Measurements from ENCODE around the gene RNASEH2C.
A peak's percentile ranks its signal among the peaks of the same experiment; 100 is the strongest.
"Not testable (repeated sequence)": the region's sequence is repeated elsewhere in the genome, so short reads cannot be mapped to it uniquely, and the experiment has no call there.

The RNASEH2C gene

DNA sequence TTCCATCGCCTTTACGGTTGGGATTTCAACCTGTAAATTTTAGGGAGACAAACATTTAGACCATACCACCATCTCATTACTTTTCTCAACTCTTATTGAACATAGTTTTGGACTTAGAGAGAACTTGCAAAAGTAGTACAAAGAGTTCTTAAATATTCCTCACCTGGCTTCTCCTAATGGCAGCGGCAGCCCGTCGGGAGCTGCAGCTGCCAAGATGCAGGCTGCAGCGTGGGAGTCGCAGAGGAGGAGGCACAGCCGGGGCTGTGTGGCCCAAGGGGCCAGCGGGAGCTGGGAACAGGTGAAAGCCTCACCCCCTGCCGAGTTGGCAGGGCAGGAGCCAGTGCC, 23.1 kb upstream of the RNASEH2C start:
- Histone ChIP-seq H3K4me3 (ENCODE audit: low read depth in 1 of 2, low read length in 2 of 2) (no peak overlapping the region), H3K4me1 (ENCODE audit: control insufficient read depth in 1 of 2, insufficient read depth in 2 of 2, low read length in 2 of 2) (no peaks in the 10 kb centered on the region), H3K9ac (ENCODE audit: low read depth in 1 of 2, low read length in 2 of 2) (no peak overlapping the region), H3K27ac (ENCODE audit: low read depth, low read length) (no peak overlapping the region), H3K36me3 (ENCODE audit: control insufficient read depth in 1 of 2, insufficient read depth in 2 of 2, low read length in 2 of 2) (no peaks in the 10 kb centered on the region), H3K9me3 (ENCODE audit: control insufficient read depth in 1 of 2, low read length in 2 of 2) (no peaks in the 10 kb centered on the region), H3K27me3 (ENCODE audit: control insufficient read depth in 1 of 2, insufficient read depth in 2 of 2, low read length in 2 of 2) (peaks cover 2 to 3% of the 10 kb centered on the region in 2 donors)

DNA sequence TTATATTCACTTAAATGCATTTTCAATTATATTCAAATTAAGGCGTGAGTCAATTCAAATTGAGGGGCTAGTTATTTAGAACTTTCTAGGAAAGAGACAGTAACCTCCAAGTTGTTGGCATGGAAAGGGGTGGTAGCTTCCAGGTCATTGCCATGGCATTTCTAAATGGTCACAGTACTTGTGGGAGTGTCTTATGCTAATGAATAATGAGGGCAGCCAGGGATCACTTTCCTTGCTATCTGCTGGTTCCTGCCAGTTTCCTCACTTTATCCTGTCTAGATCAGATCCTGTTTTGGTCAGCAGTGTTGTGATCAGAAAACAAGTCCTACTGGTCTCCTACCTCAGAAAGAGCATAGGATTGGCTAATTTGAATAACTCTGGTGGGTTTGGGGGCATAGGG, 21.8 kb upstream of the RNASEH2C start:
- Histone ChIP-seq H3K27me3 (ENCODE audit: control insufficient read depth in 1 of 2, insufficient read depth in 2 of 2, low read length in 2 of 2) (peaks cover 2 to 3% of the 10 kb centered on the region in 2 donors), H3K36me3 (ENCODE audit: control insufficient read depth in 1 of 2, insufficient read depth in 2 of 2, low read length in 2 of 2) (no peaks in the 10 kb centered on the region), H3K4me3 (ENCODE audit: low read depth in 1 of 2, low read length in 2 of 2) (no peak overlapping the region), H3K9ac (ENCODE audit: low read depth in 1 of 2, low read length in 2 of 2) (no peak overlapping the region), H3K27ac (ENCODE audit: low read depth, low read length) (no peak overlapping the region), H3K4me1 (ENCODE audit: control insufficient read depth in 1 of 2, insufficient read depth in 2 of 2, low read length in 2 of 2) (no peaks in the 10 kb centered on the region), H3K9me3 (ENCODE audit: control insufficient read depth in 1 of 2, low read length in 2 of 2) (no peaks in the 10 kb centered on the region)

DNA sequence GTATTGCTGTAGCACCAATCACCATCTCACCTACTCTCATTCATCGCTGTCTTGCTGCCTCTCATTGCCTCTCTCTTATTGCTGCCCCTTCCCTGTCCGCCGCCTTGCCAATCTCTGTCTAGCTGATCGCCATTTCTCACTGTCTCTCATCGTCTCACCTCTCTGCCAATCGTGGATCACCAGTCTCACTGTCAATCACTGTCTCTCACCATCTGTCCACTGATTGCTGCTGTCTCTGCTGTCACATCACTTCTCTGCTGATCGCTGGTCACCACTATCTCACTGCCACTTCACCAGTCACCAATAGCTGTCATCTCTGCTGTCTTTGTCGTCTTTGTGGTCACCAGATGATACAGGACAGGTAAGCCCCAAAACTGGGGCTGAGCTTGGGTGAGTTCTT, 20.6 kb upstream of the RNASEH2C start:
- Histone ChIP-seq H3K27me3 (ENCODE audit: control insufficient read depth in 1 of 2, insufficient read depth in 2 of 2, low read length in 2 of 2) (peaks cover 2 to 3% of the 10 kb centered on the region in 2 donors), H3K9me3 (ENCODE audit: control insufficient read depth in 1 of 2, low read length in 2 of 2) (no peaks in the 10 kb centered on the region), H3K27ac (ENCODE audit: low read depth, low read length) (no peak overlapping the region), H3K9ac (ENCODE audit: low read depth in 1 of 2, low read length in 2 of 2) (no peak overlapping the region), H3K4me1 (ENCODE audit: control insufficient read depth in 1 of 2, insufficient read depth in 2 of 2, low read length in 2 of 2) (no peaks in the 10 kb centered on the region), H3K36me3 (ENCODE audit: control insufficient read depth in 1 of 2, insufficient read depth in 2 of 2, low read length in 2 of 2) (no peaks in the 10 kb centered on the region), H3K4me3 (ENCODE audit: low read depth in 1 of 2, low read length in 2 of 2) (no peak overlapping the region)

- Histone ChIP-seq H3K27ac (ENCODE audit: low read depth, low read length) (no peak overlapping the region), H3K4me3 (ENCODE audit: low read depth in 1 of 2, low read length in 2 of 2) (no peak overlapping the region), H3K9me3 (ENCODE audit: control insufficient read depth in 1 of 2, low read length in 2 of 2) (no peaks in the 10 kb centered on the region), H3K4me1 (ENCODE audit: control insufficient read depth in 1 of 2, insufficient read depth in 2 of 2, low read length in 2 of 2) (no peaks in the 10 kb centered on the region), H3K9ac (ENCODE audit: low read depth in 1 of 2, low read length in 2 of 2) (no peak overlapping the region), H3K27me3 (ENCODE audit: control insufficient read depth in 1 of 2, insufficient read depth in 2 of 2, low read length in 2 of 2) (peaks cover 2 to 3% of the 10 kb centered on the region in 2 donors), H3K36me3 (ENCODE audit: control insufficient read depth in 1 of 2, insufficient read depth in 2 of 2, low read length in 2 of 2) (no peaks in the 10 kb centered on the region)
These were observed 18.4 kb upstream of the RNASEH2C start for GRCh38 chr11:65739022-65739421.

- Histone ChIP-seq H3K9me3 (ENCODE audit: control insufficient read depth in 1 of 2, low read length in 2 of 2) (no peaks in the 10 kb centered on the region), H3K27ac (ENCODE audit: low read depth, low read length) (no peak overlapping the region), H3K27me3 (ENCODE audit: control insufficient read depth in 1 of 2, insufficient read depth in 2 of 2, low read length in 2 of 2) (peaks cover 2 to 3% of the 10 kb centered on the region in 2 donors), H3K4me3 (ENCODE audit: low read depth in 1 of 2, low read length in 2 of 2) (no peak overlapping the region), H3K36me3 (ENCODE audit: control insufficient read depth in 1 of 2, insufficient read depth in 2 of 2, low read length in 2 of 2) (no peaks in the 10 kb centered on the region), H3K4me1 (ENCODE audit: control insufficient read depth in 1 of 2, insufficient read depth in 2 of 2, low read length in 2 of 2) (no peaks in the 10 kb centered on the region), H3K9ac (ENCODE audit: low read depth in 1 of 2, low read length in 2 of 2) (no peak overlapping the region)
These were observed 16.2 kb upstream of the RNASEH2C start for GRCh38 chr11:65736810-65737209.

GRCh38 chr11:65735111-65735510, 14.5 kb upstream of the RNASEH2C start:
- not testable (repeated sequence) for H3K9ac ChIP-seq (ENCODE audit: low read depth in 1 of 2, low read length in 2 of 2); H3K9me3 ChIP-seq (ENCODE audit: control insufficient read depth in 1 of 2, low read length in 2 of 2); H3K4me3 ChIP-seq (ENCODE audit: low read depth in 1 of 2, low read length in 2 of 2); H3K27me3 ChIP-seq (ENCODE audit: control insufficient read depth in 1 of 2, insufficient read depth in 2 of 2, low read length in 2 of 2); H3K36me3 ChIP-seq (ENCODE audit: control insufficient read depth in 1 of 2, insufficient read depth in 2 of 2, low read length in 2 of 2); H3K27ac ChIP-seq (ENCODE audit: low read depth, low read length); H3K4me1 ChIP-seq (ENCODE audit: control insufficient read depth in 1 of 2, insufficient read depth in 2 of 2, low read length in 2 of 2)

- no peaks in the 10 kb centered on the region for H3K4me1 ChIP-seq (ENCODE audit: control insufficient read depth in 1 of 2, insufficient read depth in 2 of 2, low read length in 2 of 2)
- H3K27me3 ChIP-seq (ENCODE audit: control insufficient read depth in 1 of 2, insufficient read depth in 2 of 2, low read length in 2 of 2): no peaks in the 10 kb centered on the region
- no peak overlapping the region for H3K4me3 ChIP-seq (ENCODE audit: low read depth in 1 of 2, low read length in 2 of 2)
- H3K36me3 ChIP-seq (ENCODE audit: control insufficient read depth in 1 of 2, insufficient read depth in 2 of 2, low read length in 2 of 2): no peaks in the 10 kb centered on the region
- no peak overlapping the region for H3K9ac ChIP-seq (ENCODE audit: low read depth in 1 of 2, low read length in 2 of 2)
- H3K9me3 ChIP-seq (ENCODE audit: control insufficient read depth in 1 of 2, low read length in 2 of 2): no peaks in the 10 kb centered on the region
- no peak overlapping the region for H3K27ac ChIP-seq (ENCODE audit: low read depth, low read length)
These were observed 9.9 kb upstream of the RNASEH2C start for GRCh38 chr11:65730461-65730860.

GRCh38 chr11:65727865-65728264, 7.3 kb upstream of the RNASEH2C start:
- H3K4me3 ChIP-seq (ENCODE audit: low read depth in 1 of 2, low read length in 2 of 2): no peak overlapping the region
- H3K27ac ChIP-seq (ENCODE audit: low read depth, low read length): no peak overlapping the region
- H3K9ac ChIP-seq (ENCODE audit: low read depth in 1 of 2, low read length in 2 of 2): no peak overlapping the region
- H3K27me3 ChIP-seq (ENCODE audit: control insufficient read depth in 1 of 2, insufficient read depth in 2 of 2, low read length in 2 of 2): no peaks in the 10 kb centered on the region
- H3K9me3 ChIP-seq (ENCODE audit: control insufficient read depth in 1 of 2, low read length in 2 of 2): no peaks in the 10 kb centered on the region
- no peaks in the 10 kb centered on the region for H3K36me3 ChIP-seq (ENCODE audit: control insufficient read depth in 1 of 2, insufficient read depth in 2 of 2, low read length in 2 of 2)
- no peaks in the 10 kb centered on the region for H3K4me1 ChIP-seq (ENCODE audit: control insufficient read depth in 1 of 2, insufficient read depth in 2 of 2, low read length in 2 of 2)

DNA sequence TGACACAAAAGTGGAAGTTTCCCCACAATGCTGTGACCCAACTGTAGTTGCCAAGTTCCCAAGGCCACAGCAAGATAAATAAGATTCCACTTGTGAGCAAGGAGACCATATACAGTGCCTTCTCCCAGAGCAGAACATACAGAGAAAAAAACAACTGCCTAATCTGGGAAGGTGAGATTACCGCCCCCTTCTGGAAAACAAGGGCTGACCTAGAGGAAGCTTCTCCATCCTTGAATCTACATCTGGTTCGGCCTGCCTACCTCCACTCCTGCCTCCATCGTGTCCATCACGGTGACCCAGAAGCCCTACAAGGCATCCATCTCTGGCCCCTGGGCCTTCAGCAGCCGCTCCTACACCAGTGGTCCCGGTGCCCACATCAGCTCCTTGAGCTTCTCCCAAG, 6.1 kb upstream of the RNASEH2C start:
- Histone ChIP-seq H3K36me3 (ENCODE audit: control insufficient read depth in 1 of 2, insufficient read depth in 2 of 2, low read length in 2 of 2) (no peaks in the 10 kb centered on the region), H3K27ac (ENCODE audit: low read depth, low read length) (no peak overlapping the region), H3K4me1 (ENCODE audit: control insufficient read depth in 1 of 2, insufficient read depth in 2 of 2, low read length in 2 of 2) (no peaks in the 10 kb centered on the region), H3K9ac (ENCODE audit: low read depth in 1 of 2, low read length in 2 of 2) (no peak overlapping the region), H3K4me3 (ENCODE audit: low read depth in 1 of 2, low read length in 2 of 2) (no peak overlapping the region), H3K27me3 (ENCODE audit: control insufficient read depth in 1 of 2, insufficient read depth in 2 of 2, low read length in 2 of 2) (no peaks in the 10 kb centered on the region), H3K9me3 (ENCODE audit: control insufficient read depth in 1 of 2, low read length in 2 of 2) (no peaks in the 10 kb centered on the region)

DNA sequence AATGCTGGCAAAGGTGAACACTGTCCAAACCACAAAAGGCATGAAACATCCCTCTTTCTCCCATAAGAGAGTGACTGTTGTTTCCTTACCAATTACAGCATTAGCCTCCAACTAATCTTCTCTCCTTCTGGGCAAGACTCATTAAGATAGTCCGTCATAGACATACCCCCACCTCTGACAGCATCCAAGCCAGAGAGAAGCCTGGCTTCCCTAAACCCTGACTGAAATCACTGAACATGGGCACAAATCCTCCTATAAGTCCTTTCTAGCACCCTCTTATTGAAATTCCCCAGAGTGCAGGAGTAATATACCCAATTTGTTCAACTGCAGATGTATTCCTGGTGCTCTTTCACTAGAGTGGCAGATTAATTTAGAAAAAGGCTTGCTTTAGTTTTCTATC, 1.7 kb upstream of the RNASEH2C start:
- H3K4me1 ChIP-seq (ENCODE audit: control insufficient read depth in 1 of 2, insufficient read depth in 2 of 2, low read length in 2 of 2): peaks cover 14 to 21% of the 10 kb centered on the region in 2 donors
- no peaks in the 10 kb centered on the region for H3K27me3 ChIP-seq (ENCODE audit: control insufficient read depth in 1 of 2, insufficient read depth in 2 of 2, low read length in 2 of 2)
- H3K9me3 ChIP-seq (ENCODE audit: control insufficient read depth in 1 of 2, low read length in 2 of 2): no peaks in the 10 kb centered on the region
- no peak overlapping the region for H3K9ac ChIP-seq (ENCODE audit: low read depth in 1 of 2, low read length in 2 of 2)
- peaks cover 19 to 20% of the 10 kb centered on the region in 2 donors for H3K36me3 ChIP-seq (ENCODE audit: control insufficient read depth in 1 of 2, insufficient read depth in 2 of 2, low read length in 2 of 2)
- H3K4me3 ChIP-seq (ENCODE audit: low read depth in 1 of 2, low read length in 2 of 2): no peak overlapping the region
- H3K27ac ChIP-seq (ENCODE audit: low read depth, low read length): no peak overlapping the region

DNA sequence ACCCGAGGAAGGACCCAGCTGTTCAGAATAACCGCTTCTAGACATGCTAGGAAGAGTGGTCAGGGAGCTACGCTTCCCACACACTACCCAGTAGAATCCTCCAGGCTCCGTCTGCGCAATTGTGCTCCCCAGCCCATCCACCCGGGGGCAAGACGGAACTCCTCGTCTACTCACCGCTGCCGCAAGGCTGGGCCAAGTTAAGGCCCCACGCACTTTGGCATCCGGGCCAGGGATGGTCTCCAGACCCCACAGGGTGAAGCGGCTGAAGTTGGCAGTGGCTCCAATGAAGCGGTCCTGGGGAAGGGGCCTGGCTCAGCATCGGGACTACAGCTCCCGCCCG, 757 bp downstream of the RNASEH2C start:
- H3K36me3 ChIP-seq (ENCODE audit: control insufficient read depth in 1 of 2, insufficient read depth in 2 of 2, low read length in 2 of 2): peaks cover 37 to 43% of the 10 kb centered on the region in 2 donors
- no peaks in the 10 kb centered on the region for H3K27me3 ChIP-seq (ENCODE audit: control insufficient read depth in 1 of 2, insufficient read depth in 2 of 2, low read length in 2 of 2)
- H3K4me3 ChIP-seq (ENCODE audit: low read depth in 1 of 2, low read length in 2 of 2): peak overlapping the region; percentile 90 to 91
- H3K4me1 ChIP-seq (ENCODE audit: control insufficient read depth in 1 of 2, insufficient read depth in 2 of 2, low read length in 2 of 2): peaks cover 14 to 21% of the 10 kb centered on the region in 2 donors
- H3K9ac ChIP-seq (ENCODE audit: low read depth in 1 of 2, low read length in 2 of 2): peak overlapping the region; percentile 67 to 83
- H3K27ac ChIP-seq (ENCODE audit: low read depth, low read length): peak overlapping the region; percentile 73
- no peaks in the 10 kb centered on the region for H3K9me3 ChIP-seq (ENCODE audit: control insufficient read depth in 1 of 2, low read length in 2 of 2)
